MCF 10A (cell line): Measurements from ENCODE around the gene GPR139. TPM values are rescaled to one million over a fixed set of nuclear protein-coding genes. Genes with fewer than 3 reads are reported as not detected.
A peak's percentile ranks its signal among the peaks of the same experiment; 100 is the strongest.

ENCODE experiments used
- Bru-seq: library from RNA; stranded (reverse); fragments of 400-500 nt; gene quantifications from one replicate; lab custom pipeline; 2021; lab: Mats Ljungman, UMichigan
- BruChase-seq, 2 experiments: library from RNA; stranded (reverse); fragments of 400-500 nt; gene quantifications; one replicate each; lab custom pipeline; 2021; lab: Mats Ljungman, UMichigan
- BruUV-seq: library from RNA; stranded (reverse); fragments of 400-500 nt; replicated peaks from 2 replicates; lab custom pipeline; 2021; lab: Mats Ljungman, UMichigan
- CTCF ChIA-PET: fragments of 300-600 bp; sonication (Branson Sonifier 250); formaldehyde crosslinking; extraction: SDS; loops from one replicate; lab custom pipeline; 2021; ENCODE audit warnings: antibody characterized with exemption, inconsistent platforms; lab: Yijun Ruan, JAX
- POLR2A ChIA-PET: fragments of 300-600, 350-650 bp; sonication (Branson Sonifier 250); formaldehyde crosslinking; extraction: SDS; loops from one replicate; lab custom pipeline; 2020; ENCODE audit warnings: antibody characterized with exemption, inconsistent platforms; lab: Yijun Ruan, JAX
- DNase-seq: peaks from one replicate; pipeline ENCODE4 v3.0.0-alpha.2; 2018; ENCODE audit not compliant: unreplicated experiment
- H3K27ac Mint-ChIP-seq: one replicate; pipeline ENCODE4 v1.8.0; 2022; ENCODE audit warnings: mild to moderate bottlenecking, low read depth, mixed read lengths; ENCODE audit not compliant: unreplicated experiment
- H3K27me3 Mint-ChIP-seq: one replicate; pipeline ENCODE4 v1.8.0; 2022; ENCODE audit warnings: mixed read lengths; ENCODE audit not compliant: insufficient read depth, unreplicated experiment
- H3K36me3 Mint-ChIP-seq: one replicate; pipeline ENCODE4 v1.8.0; 2022; ENCODE audit warnings: mild to moderate bottlenecking, moderate library complexity, mixed read lengths; ENCODE audit not compliant: insufficient read depth, unreplicated experiment
- H3K4me1 Mint-ChIP-seq: one replicate; pipeline ENCODE4 v1.8.0; 2022; ENCODE audit warnings: mixed read lengths; ENCODE audit not compliant: insufficient read depth, unreplicated experiment
- H3K4me3 Mint-ChIP-seq: one replicate; pipeline ENCODE4 v1.8.0; 2022; ENCODE audit warnings: mild to moderate bottlenecking, moderate library complexity, mixed read lengths; ENCODE audit not compliant: unreplicated experiment
- H3K9me3 Mint-ChIP-seq: one replicate; pipeline ENCODE4 v1.8.0; 2022; ENCODE audit warnings: mixed read lengths; ENCODE audit not compliant: unreplicated experiment
- CTCF ChIP-seq: fragments of 200-600 bp; IDR thresholded peaks from one replicate; pipeline ENCODE4 v1.8.0; 2022; ENCODE audit warnings: antibody characterized with exemption, mild to moderate bottlenecking; ENCODE audit not compliant: unreplicated experiment
- intact Hi-C: fragments of 100-400 bp; cut with micrococcal nuclease; formaldehyde crosslinking; loops from 2 replicates; pipeline ENCODE4 v1.14.1; 2022
- long read RNA-seq: library from polyadenylated mRNA; stranded (forward); transcript quantifications from one replicate; pipeline ENCODE4 v2.0.0, GENCODE V29; 2022
- total RNA-seq: library from RNA; stranded (reverse); gene quantifications from 2 replicates; pipeline ENCODE4 v1.2.3, GENCODE V29; 2022

GPR139 gene
- total RNA-seq (not detected in 2 replicates), Bru-seq, nascent RNA (not detected), BruChase-seq, experiment 1, labeled RNA remaining after a 6-hour chase (not detected), BruChase-seq, experiment 2, labeled RNA remaining after a 2-hour chase (not detected)
- long read RNA-seq = 0 reads

GRCh38 chr16:20073203-20074098 is at the start of gene GPR139:
TSS of gene GPR139 (minus strand) at chr16:20073890. CDS start at chr16:20073616, 274 bp downstream.
- ChIA-PET POLR2A (no interaction called here), CTCF (interaction anchor here (0.6 to 0.8 kb wide), 2 partner anchors 77 to 166 kb away, joined by 3 read pairs; no protein-coding TSS in a partner anchor)
- H3K9me3 Mint-ChIP-seq = no peaks in the 10 kb centered on the region
- no TSS peak for BruUV-seq
- H3K4me1 Mint-ChIP-seq = no peaks in the 10 kb centered on the region
- no peaks in the 10 kb centered on the region for H3K36me3 Mint-ChIP-seq
- intact Hi-C loops = no loop called here
- no peak for TF ChIP-seq CTCF
- H3K4me3 Mint-ChIP-seq = no peak within 1 kb of the TSS
- H3K27me3 Mint-ChIP-seq = peaks cover 38% of the 10 kb centered on the region
- no peak within 1 kb of the TSS for H3K27ac Mint-ChIP-seq
- no peak for DNase-seq

- POLR2A ChIA-PET = no interaction called here
- TF ChIP-seq CTCF = no peak
These were observed 48.3 kb upstream of the GPR139 start for GRCh38 chr16:20122011-20122410.

GRCh38 chr16:20114356-20114755 is 40.7 kb upstream of the GPR139 start:
- Mint-ChIP-seq H3K36me3 (no peaks in the 10 kb centered on the region), H3K9me3 (peaks cover 4% of the 10 kb centered on the region), H3K4me1 (no peaks in the 10 kb centered on the region), H3K27me3 (peaks cover 17% of the 10 kb centered on the region), H3K4me3 (no peak overlapping the region), H3K27ac (no peak overlapping the region)
- peak; percentile 85 for DNase-seq
- intact Hi-C loops = no loop called here
- TF ChIP-seq CTCF = no peak
- no TSS peak for BruUV-seq
- POLR2A ChIA-PET = interaction anchor here (1.0 kb wide), 1 partner anchor 160 kb away, joined by 3 read pairs; no protein-coding TSS in a partner anchor
- CTCF ChIA-PET = interaction anchor here (0.6 to 0.8 kb wide), 2 partner anchors 163 to 310 kb away, joined by 3 to 4 read pairs; no protein-coding TSS in a partner anchor

More at GRCh38 chr16:20122011-20122410, 48.3 kb upstream of the GPR139 start:
- no peaks in the 10 kb centered on the region for H3K36me3 Mint-ChIP-seq
- peaks cover 6% of the 10 kb centered on the region for H3K4me1 Mint-ChIP-seq
- intact Hi-C loops = no loop called here
- DNase-seq = no peak
- BruUV-seq = no TSS peak
- peaks cover 60% of the 10 kb centered on the region for H3K27me3 Mint-ChIP-seq
- no peak overlapping the region for H3K27ac Mint-ChIP-seq
- CTCF ChIA-PET = no interaction called here
- H3K9me3 Mint-ChIP-seq = peaks cover 16% of the 10 kb centered on the region
- H3K4me3 Mint-ChIP-seq = no peak overlapping the region

GRCh38 chr16:20111143-20111542 is 37.5 kb upstream of the GPR139 start:
- intact Hi-C loops = no loop called here
- no peak for TF ChIP-seq CTCF
- BruUV-seq = no TSS peak
- ChIA-PET POLR2A (no interaction called here), CTCF (interaction anchor here (0.6 kb wide), 2 partner anchors 14 to 17 kb away, joined by 3 to 4 read pairs; no protein-coding TSS in a partner anchor)
- Mint-ChIP-seq H3K27me3 (peaks cover 37% of the 10 kb centered on the region), H3K4me3 (no peak overlapping the region), H3K36me3 (no peaks in the 10 kb centered on the region), H3K27ac (no peak overlapping the region), H3K4me1 (no peaks in the 10 kb centered on the region), H3K9me3 (peaks cover 8% of the 10 kb centered on the region)
- DNase-seq = no peak
